Measurements from ENCODE around the gene SETBP1. TPM values are rescaled to one million over a fixed set of nuclear protein-coding genes. Genes with fewer than 3 reads are reported as not detected.

SETBP1 gene
- total and polyA plus RNA-seq, 2 of the 13 experiments (the other 11 are each of a cell fraction or from before 2014, with no cell fraction given), result 0.18 to 0.65 TPM

GRCh38 chr18:45044787-45045186, 364.1 kb downstream of the SETBP1 start (continued):
- TF ChIP-seq ZEB1 (IDR thresholded peaks at IDR 0.05; ENCODE audit: insufficient replicate concordance, low read depth) (no peak), ZNF570 (CRISPR knock-in tag; IDR thresholded peaks at IDR 0.05; ENCODE audit: borderline replicate concordance) (no peak), ZNF709 (CRISPR knock-in tag; IDR thresholded peaks at IDR 0.05) (no peak), MAFF (IDR thresholded peaks at IDR 0.05; ENCODE audit: low read depth, low read length) (no peak), FOXO1 (CRISPR knock-in tag; IDR thresholded peaks at IDR 0.05) (no peak), ZNF253 (CRISPR knock-in tag; IDR thresholded peaks at IDR 0.05; ENCODE audit: borderline replicate concordance) (no peak), KLF12 (CRISPR knock-in tag; IDR thresholded peaks at IDR 0.05; ENCODE audit: borderline replicate concordance) (no peak), E2F5 (CRISPR knock-in tag; conservative IDR thresholded peaks at IDR 0.05) (no peak)

- Histone ChIP-seq H3K4me2 (ENCODE audit: low read depth, low read length) (no peak overlapping the region), H3K27me3 (ENCODE audit: control insufficient read depth in 1 of 2, insufficient read depth in 2 of 2, low read length in 2 of 2) (no peaks in the 10 kb centered on the region; a peak in 1 of 5 replicates), H4K20me1 (ENCODE audit: insufficient read depth, low read length) (no peaks in the 10 kb centered on the region), H3K4me1 (ENCODE audit: insufficient read depth, low read length) (no peaks in the 10 kb centered on the region), H3K27ac (ENCODE audit: extremely low read length, insufficient read depth, low read length) (no peak overlapping the region), H2AFZ (ENCODE audit: low read length) (no peak overlapping the region), H3K9ac (ENCODE audit: insufficient read depth, low read depth, low read length) (no peak overlapping the region), H3K79me2 (ENCODE audit: insufficient read depth, low read length) (no peaks in the 10 kb centered on the region), H3K36me3 (replicated peaks in 1 of 2; ENCODE audit: control insufficient read depth in 1 of 2, insufficient read depth in 2 of 2, low read length in 2 of 2) (no peaks in the 10 kb centered on the region), H3K9me3 (ENCODE audit: low read length) (no peaks in the 10 kb centered on the region), H3K4me3 (replicated peaks in 1 of 3; ENCODE audit: insufficient read depth in 1 of 3, low read depth in 2 of 3, low read length in 3 of 3) (no peak overlapping the region)
- DNase-seq (ENCODE audit: low spot score), result no peak
- FAIRE-seq, result no peak
- WGBS (ENCODE audit: low lambda C conversion rate), result 36% methylated on average over 3 of the region's 3 CpGs
- POLR2A ChIA-PET, result no interaction called here
- intact Hi-C loops (cut with micrococcal nuclease; ENCODE audit: unreplicated experiment) (no loop called here), in situ Hi-C loops (cut with HindIII; ENCODE audit: extremely low pct_ligation_motif_present, low pct_unique_long_range_greater_than_20kb) (no loop called here)
- no TSS peak for BruUV-seq (replicated peaks)
- CTCF ChIA-PET (ENCODE audit: low intra/inter-chr PET ratio, low total read pairs), result no interaction called here
- TF ChIP-seq TSC22D2 (CRISPR knock-in tag; IDR thresholded peaks at IDR 0.05; ENCODE audit: borderline replicate concordance), result no peak
- no peak for TF ChIP-seq ZNF589 (CRISPR knock-in tag; conservative IDR thresholded peaks at IDR 0.05)
- no peak for TF ChIP-seq ZFP37 (CRISPR knock-in tag; IDR thresholded peaks at IDR 0.05; ENCODE audit: borderline replicate concordance)
- TF ChIP-seq HINFP (CRISPR knock-in tag; IDR thresholded peaks at IDR 0.05; ENCODE audit: low read depth), result no peak
- no peak for TF ChIP-seq SOX5 (CRISPR knock-in tag; IDR thresholded peaks at IDR 0.05; ENCODE audit: borderline replicate concordance)
- no peak for TF ChIP-seq IKZF5 (CRISPR knock-in tag; IDR thresholded peaks at IDR 0.05)
- TF ChIP-seq KDM4B (CRISPR knock-in tag; IDR thresholded peaks at IDR 0.05), result no peak
- TF ChIP-seq ZBTB3 (CRISPR knock-in tag; IDR thresholded peaks at IDR 0.05; ENCODE audit: borderline replicate concordance, low read depth), result no peak
- no peak for TF ChIP-seq MXI1 (IDR thresholded peaks at IDR 0.05; ENCODE audit: borderline replicate concordance, low read depth, low read length)
- ATAC-seq, result no peak
These were observed 365.5 kb downstream of the SETBP1 start for GRCh38 chr18:45046228-45046627.
